Central memory CD4-positive, alpha-beta T cell (primary cell): ENCODE results near the gene OR56A4.
A peak's percentile ranks its signal among the peaks of the same experiment; 100 is the strongest.
"Not testable (repeated sequence)": the region's sequence is repeated elsewhere in the genome, so short reads cannot be mapped to it uniquely, and the experiment has no call there.

Experiments used
- DNase-seq: peaks from one replicate; pipeline ENCODE4 v3.0.0; 2022
- total RNA-seq, 3 experiments: gene quantifications; one replicate each; lab custom pipeline; 2026; lab: John Stamatoyannopoulos, UW

The OR56A4 gene
- total RNA-seq, result 0 reads per million in 3 experiments

- DNase-seq, result no peak
These were observed at the start of gene OR56A4 for GRCh38 chr11:6006846-6007245. TSS of gene OR56A4 (minus strand) at chr11:6006946. CDS start at chr11:6002992, 3,954 bp downstream.

GRCh38 chr11:6055569-6055968, 48.8 kb upstream of the OR56A4 start:
- no peak for DNase-seq

GRCh38 chr11:6052374-6052773, 45.6 kb upstream of the OR56A4 start:
- DNase-seq, result no peak

GRCh38 chr11:6040874-6041273, 34.1 kb upstream of the OR56A4 start:
- DNase-seq, result no peak

- DNase-seq, result no peak
These were observed 24.1 kb upstream of the OR56A4 start, which contains the start of gene OR56A1 for GRCh38 chr11:6030708-6031405. TSS of gene OR56A1 (minus strand) at chr11:6030758. CDS start at chr11:6027692, 3,066 bp downstream.

GRCh38 chr11:6027501-6027900, 20.8 kb upstream of the OR56A4 start:
- no peak for DNase-seq

GRCh38 chr11:6025056-6025455, 18.3 kb upstream of the OR56A4 start:
- DNase-seq, result no peak

GRCh38 chr11:6022956-6023355, 16.2 kb upstream of the OR56A4 start:
- DNase-seq, result peak; percentile 4

- DNase-seq, result no peak
These were observed 6.3 kb upstream of the OR56A4 start for GRCh38 chr11:6013042-6013441.

- no peak for DNase-seq
These were observed 5.4 kb upstream of the OR56A4 start for GRCh38 chr11:6012035-6012668.

GRCh38 chr11:6006395-6006794, 351 bp downstream of the OR56A4 start:
- DNase-seq, result no peak

- no peak for DNase-seq
These were observed 4.5 kb downstream of the OR56A4 start for GRCh38 chr11:6002202-6002699.

- DNase-seq, result no peak
These were observed 12.0 kb downstream of the OR56A4 start for GRCh38 chr11:5994791-5995190.

GRCh38 chr11:5992604-5993251, 14.0 kb downstream of the OR56A4 start:
- no peak for DNase-seq

- no peak for DNase-seq
These were observed 14.6 kb downstream of the OR56A4 start for GRCh38 chr11:5992150-5992549.

- DNase-seq, result no peak
These were observed 17.5 kb downstream of the OR56A4 start for GRCh38 chr11:5989203-5989602.

- DNase-seq, result no peak
These were observed 19.9 kb downstream of the OR56A4 start, which contains the start of gene OR52L1 for GRCh38 chr11:5986885-5987284. TSS of gene OR52L1 (minus strand) at chr11:5986985. CDS start at chr11:5986930, 55 bp downstream.

GRCh38 chr11:5983443-5983842, 23.3 kb downstream of the OR56A4 start:
- no peak for DNase-seq

- DNase-seq, result no peak
These were observed 33.2 kb downstream of the OR56A4 start for GRCh38 chr11:5973530-5973929.

GRCh38 chr11:5968394-5968793, 38.4 kb downstream of the OR56A4 start, which contains the start of gene OR56A5:
TSS of gene OR56A5 (minus strand) at chr11:5968494. CDS start at chr11:5968494, 0 bp downstream.
- no peak for DNase-seq

GRCh38 chr11:5967708-5968107, 39.0 kb downstream of the OR56A4 start:
- no peak for DNase-seq

GRCh38 chr11:5966958-5967357, 39.8 kb downstream of the OR56A4 start:
- DNase-seq, result no peak

- not testable (repeated sequence) for DNase-seq
These were observed 45.9 kb downstream of the OR56A4 start for GRCh38 chr11:5960704-5961320.
